Hematopoietic multipotent progenitor cell treated with erythropoietin and hydrocortisone succinate and interleukin-3 and kit ligand, for 17 days (in vitro differentiated cells): ENCODE measurements around the gene TRIO.

Experiments used
- DNase-seq: peaks from one replicate; pipeline ENCODE4 v3.0.0-alpha.2; 2015; ENCODE audit warnings: low spot score

TRIO gene

DNA sequence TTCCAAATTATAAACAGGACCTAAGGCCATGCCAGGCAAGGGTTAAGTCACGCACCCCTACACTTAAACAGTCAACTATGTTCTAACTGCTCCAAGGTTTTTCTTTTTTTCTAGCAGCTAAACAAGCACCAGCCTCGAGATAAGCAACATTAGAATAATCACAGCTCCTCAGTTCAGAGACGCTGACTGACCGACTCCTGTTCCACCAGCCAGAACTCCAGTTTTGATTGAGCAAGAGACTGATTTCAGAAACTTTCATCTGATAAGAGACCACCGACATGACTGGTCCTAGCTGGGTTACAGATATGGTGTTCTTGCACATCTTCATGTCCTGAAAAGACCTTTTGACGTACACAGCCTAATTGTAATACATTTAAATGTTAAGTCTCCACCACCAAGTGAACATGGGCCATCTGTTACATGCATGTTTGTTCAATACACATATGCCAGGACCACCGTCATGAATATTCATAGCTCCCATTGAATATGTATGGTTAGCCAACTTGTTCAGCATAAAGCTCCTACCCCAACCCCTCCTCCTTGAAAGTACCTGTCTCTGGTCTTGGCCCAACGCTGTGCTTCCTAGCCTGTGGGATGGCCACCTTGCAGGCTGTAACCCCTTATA, 414.8 kb downstream of the TRIO start:
- no peak for DNase-seq
